ENCODE results near the gene MIS18BP1.

GRCh38 chr14:45284802-45285201 is 31.8 kb upstream of the MIS18BP1 start:
- TF ChIP-seq CTCF (IDR thresholded peaks at IDR 0.05) (no peak), POLR2A (IDR thresholded peaks at IDR 0.05) (no peak)

All from body of pancreas (tissue), 4 donors.